ENCODE results near the gene MCTP1. TPM values are rescaled to one million over a fixed set of nuclear protein-coding genes. Genes with fewer than 3 reads are reported as not detected.

MCTP1 gene
- total RNA-seq, 3 donors from 2014 or later = 22.8 to 57.8 (median 24.3) TPM

DNA sequence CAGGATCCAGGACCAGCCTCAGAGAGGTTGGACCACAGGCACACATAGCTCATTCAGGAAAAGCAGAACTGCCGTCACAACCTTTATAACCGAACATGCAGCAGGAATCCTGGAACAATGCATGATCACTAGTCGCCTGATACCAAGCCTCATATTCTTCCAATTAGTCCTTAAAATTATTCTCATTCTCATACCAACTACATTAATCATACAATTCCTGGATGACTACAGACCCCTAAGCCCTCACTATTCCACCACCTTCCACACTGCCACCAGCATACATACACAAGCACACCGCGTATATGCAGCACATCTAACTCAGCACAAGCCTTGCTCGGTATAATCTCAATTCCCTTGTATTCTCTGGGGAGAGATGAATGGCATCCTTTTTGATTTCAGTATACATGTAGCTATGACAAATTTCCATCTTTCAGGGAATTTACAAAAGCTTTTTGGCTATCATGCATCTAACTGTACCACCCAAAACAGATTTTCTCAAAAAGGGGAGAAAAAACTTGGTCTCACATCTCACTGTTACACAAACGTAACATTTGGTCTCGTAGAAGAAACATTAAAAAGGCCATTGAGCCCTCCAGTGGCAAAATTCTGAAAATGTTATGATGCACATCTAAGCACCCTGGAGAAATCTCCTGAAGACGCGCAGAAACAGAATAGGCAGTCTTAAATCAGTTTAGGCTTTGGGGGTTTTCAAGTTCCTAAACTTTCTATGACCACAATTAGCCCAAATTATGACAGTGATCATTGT lies 46.2 kb downstream of the MCTP1 start:
- Histone ChIP-seq H3K27me3 (peaks cover 0 to 3% of the 10 kb centered on the region in 2 donors), H3K36me3 (no peaks in the 10 kb centered on the region), H3K27ac (no peak overlapping the region), H3K9me3 (no peaks in the 10 kb centered on the region), H3K4me3 (no peak overlapping the region), H3K4me1 (no peaks in the 10 kb centered on the region)
- TF ChIP-seq POLR2AphosphoS5 (IDR thresholded peaks at IDR 0.05) (no peak), POLR2A (IDR thresholded peaks at IDR 0.05) (no peak)
- TF ChIP-seq, protein P1, sequence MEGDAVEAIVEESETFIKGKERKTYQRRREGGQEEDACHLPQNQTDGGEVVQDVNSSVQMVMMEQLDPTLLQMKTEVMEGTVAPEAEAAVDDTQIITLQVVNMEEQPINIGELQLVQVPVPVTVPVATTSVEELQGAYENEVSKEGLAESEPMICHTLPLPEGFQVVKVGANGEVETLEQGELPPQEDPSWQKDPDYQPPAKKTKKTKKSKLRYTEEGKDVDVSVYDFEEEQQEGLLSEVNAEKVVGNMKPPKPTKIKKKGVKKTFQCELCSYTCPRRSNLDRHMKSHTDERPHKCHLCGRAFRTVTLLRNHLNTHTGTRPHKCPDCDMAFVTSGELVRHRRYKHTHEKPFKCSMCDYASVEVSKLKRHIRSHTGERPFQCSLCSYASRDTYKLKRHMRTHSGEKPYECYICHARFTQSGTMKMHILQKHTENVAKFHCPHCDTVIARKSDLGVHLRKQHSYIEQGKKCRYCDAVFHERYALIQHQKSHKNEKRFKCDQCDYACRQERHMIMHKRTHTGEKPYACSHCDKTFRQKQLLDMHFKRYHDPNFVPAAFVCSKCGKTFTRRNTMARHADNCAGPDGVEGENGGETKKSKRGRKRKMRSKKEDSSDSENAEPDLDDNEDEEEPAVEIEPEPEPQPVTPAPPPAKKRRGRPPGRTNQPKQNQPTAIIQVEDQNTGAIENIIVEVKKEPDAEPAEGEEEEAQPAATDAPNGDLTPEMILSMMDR (IDR thresholded peaks at IDR 0.05) = no peak
- intact Hi-C loops (cut with DNase I; ENCODE audit: low total_unique reads) = no loop called here
- DNase-seq (ENCODE audit: low spot score in 2 of 2) = no peak

DNA sequence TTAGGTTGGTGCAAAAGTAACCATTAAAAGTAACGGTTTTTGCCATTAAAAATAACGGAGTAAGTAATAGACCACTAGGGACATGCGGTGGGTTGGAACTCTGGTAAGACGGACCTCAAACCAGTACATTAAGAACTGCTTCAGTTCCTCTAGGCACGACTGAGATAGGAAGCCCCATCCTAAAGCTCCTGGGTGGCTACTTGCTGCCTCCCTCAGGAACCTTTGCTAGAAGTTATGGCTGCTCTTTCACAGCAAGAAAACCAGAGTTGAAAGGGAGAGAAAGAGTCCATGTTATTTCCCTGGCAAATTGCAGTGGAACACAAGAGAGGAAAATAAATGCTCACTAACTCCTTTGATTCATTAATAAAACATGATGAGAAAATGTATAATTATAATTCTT lies 47.6 kb downstream of the MCTP1 start:
- no peaks in the 10 kb centered on the region for H3K4me1 ChIP-seq
- peaks cover 0 to 3% of the 10 kb centered on the region in 2 donors for H3K27me3 ChIP-seq
- TF ChIP-seq POLR2AphosphoS5 (IDR thresholded peaks at IDR 0.05) (no peak), POLR2A (IDR thresholded peaks at IDR 0.05) (no peak)
- TF ChIP-seq, protein P1 (IDR thresholded peaks at IDR 0.05) = no peak
- intact Hi-C loops (cut with DNase I; ENCODE audit: low total_unique reads) = no loop called here
- no peak overlapping the region for H3K27ac ChIP-seq
- H3K9me3 ChIP-seq = peaks cover 0 to 5% of the 10 kb centered on the region in 2 donors
- no peak for DNase-seq (ENCODE audit: low spot score in 2 of 2)
- H3K36me3 ChIP-seq = no peaks in the 10 kb centered on the region
- no peak overlapping the region for H3K4me3 ChIP-seq

DNA sequence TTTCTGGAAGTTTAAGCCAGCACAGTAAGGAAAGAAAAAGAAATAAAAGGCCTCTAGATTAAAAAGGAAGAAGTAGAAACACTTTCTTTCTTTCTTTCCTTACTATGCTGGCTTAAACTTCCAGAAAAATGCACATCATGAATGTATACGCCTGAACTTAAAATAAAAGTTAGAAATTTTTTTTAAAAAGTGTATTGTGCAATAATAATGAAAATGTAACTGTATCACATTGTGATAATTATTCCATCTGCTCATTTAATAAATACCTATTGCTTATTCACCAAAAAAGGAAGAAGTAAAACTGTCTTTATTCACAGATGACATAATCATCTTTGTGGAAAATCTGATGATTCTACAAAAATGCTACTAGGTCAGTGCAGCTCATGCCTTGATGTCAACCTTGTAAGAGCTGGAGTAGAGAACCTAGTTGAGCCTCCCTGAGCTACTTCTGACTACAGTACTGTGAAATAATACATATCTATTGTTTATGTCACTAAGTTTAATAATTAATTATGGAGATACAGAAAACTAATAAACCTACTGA lies 49.4 kb downstream of the MCTP1 start:
- no peak overlapping the region for H3K4me3 ChIP-seq
- intact Hi-C loops (cut with DNase I; ENCODE audit: low total_unique reads) = no loop called here
- H3K4me1 ChIP-seq = no peaks in the 10 kb centered on the region
- no peak overlapping the region for H3K27ac ChIP-seq
- no peaks in the 10 kb centered on the region for H3K36me3 ChIP-seq
- peaks cover 0 to 8% of the 10 kb centered on the region in 2 donors for H3K9me3 ChIP-seq
- no peak for DNase-seq (ENCODE audit: low spot score in 2 of 2)
- H3K27me3 ChIP-seq = no peaks in the 10 kb centered on the region
- TF ChIP-seq POLR2A (IDR thresholded peaks at IDR 0.05) (no peak), POLR2AphosphoS5 (IDR thresholded peaks at IDR 0.05) (no peak)
- TF ChIP-seq, protein P1 (IDR thresholded peaks at IDR 0.05) = no peak

- Histone ChIP-seq H3K27ac (no peak overlapping the region), H3K27me3 (no peaks in the 10 kb centered on the region), H3K4me3 (no peak overlapping the region), H3K9me3 (peaks cover 0 to 8% of the 10 kb centered on the region in 2 donors), H3K4me1 (no peaks in the 10 kb centered on the region), H3K36me3 (no peaks in the 10 kb centered on the region)
- TF ChIP-seq, protein P1 (IDR thresholded peaks at IDR 0.05) = no peak
- TF ChIP-seq POLR2A (IDR thresholded peaks at IDR 0.05) (no peak), POLR2AphosphoS5 (IDR thresholded peaks at IDR 0.05) (no peak)
- no peak for DNase-seq (ENCODE audit: low spot score in 2 of 2)
- intact Hi-C loops (cut with DNase I; ENCODE audit: low total_unique reads) = no loop called here
Observed at GRCh38 chr5:95229646-95230045, 55.2 kb downstream of the MCTP1 start.

DNA sequence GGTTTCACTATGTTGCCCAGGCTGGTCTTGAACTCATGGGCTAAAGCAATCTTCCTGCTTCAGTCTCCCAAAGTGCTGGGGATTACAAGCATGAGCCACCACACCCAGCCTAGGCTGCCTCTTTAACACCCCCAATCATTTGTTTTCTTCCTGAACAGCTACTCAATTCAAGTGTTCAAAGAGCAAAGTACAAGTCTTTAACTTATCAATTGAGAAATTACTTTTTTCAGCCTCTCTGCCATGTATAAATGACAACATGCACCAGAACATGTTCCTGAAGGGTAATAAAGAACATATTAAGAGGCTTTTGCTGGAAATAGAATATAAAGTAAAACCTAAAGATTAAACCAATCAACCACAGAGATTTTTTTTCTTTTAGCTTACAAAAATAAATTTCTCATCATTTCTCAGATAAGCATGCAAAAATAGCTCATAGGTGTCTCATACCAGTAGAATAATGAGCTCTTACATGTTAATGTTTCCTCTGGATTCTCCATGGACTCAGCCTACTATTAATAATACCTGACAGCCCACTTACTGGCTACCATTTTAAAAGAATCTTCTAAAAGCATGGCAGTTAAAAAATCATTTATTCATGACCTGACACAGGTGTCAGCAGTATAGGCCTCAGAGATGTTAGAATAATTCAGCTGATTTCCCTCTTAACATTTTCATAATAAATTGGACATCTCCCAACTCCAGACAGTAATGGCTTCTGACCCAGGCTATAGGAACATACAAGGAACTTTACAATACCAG lies 60.0 kb downstream of the MCTP1 start:
- Histone ChIP-seq H3K4me1 (no peaks in the 10 kb centered on the region), H3K27ac (no peak overlapping the region), H3K27me3 (no peaks in the 10 kb centered on the region), H3K36me3 (no peaks in the 10 kb centered on the region), H3K9me3 (no peaks in the 10 kb centered on the region), H3K4me3 (no peak overlapping the region)
- intact Hi-C loops (cut with DNase I; ENCODE audit: low total_unique reads) = no loop called here
- TF ChIP-seq, protein P1 (IDR thresholded peaks at IDR 0.05) = no peak
- TF ChIP-seq POLR2AphosphoS5 (IDR thresholded peaks at IDR 0.05) = no peak
- TF ChIP-seq POLR2A (IDR thresholded peaks at IDR 0.05) = no peak
- DNase-seq (ENCODE audit: low spot score in 2 of 2) = no peak

Measured in breast epithelium (tissue), 4 donors.